ENCODE measurements around the gene RAB11FIP3.
"Not testable (repeated sequence)": the region's sequence is repeated elsewhere in the genome, so short reads cannot be mapped to it uniquely, and the experiment has no call there.

RAB11FIP3 gene, protein sequence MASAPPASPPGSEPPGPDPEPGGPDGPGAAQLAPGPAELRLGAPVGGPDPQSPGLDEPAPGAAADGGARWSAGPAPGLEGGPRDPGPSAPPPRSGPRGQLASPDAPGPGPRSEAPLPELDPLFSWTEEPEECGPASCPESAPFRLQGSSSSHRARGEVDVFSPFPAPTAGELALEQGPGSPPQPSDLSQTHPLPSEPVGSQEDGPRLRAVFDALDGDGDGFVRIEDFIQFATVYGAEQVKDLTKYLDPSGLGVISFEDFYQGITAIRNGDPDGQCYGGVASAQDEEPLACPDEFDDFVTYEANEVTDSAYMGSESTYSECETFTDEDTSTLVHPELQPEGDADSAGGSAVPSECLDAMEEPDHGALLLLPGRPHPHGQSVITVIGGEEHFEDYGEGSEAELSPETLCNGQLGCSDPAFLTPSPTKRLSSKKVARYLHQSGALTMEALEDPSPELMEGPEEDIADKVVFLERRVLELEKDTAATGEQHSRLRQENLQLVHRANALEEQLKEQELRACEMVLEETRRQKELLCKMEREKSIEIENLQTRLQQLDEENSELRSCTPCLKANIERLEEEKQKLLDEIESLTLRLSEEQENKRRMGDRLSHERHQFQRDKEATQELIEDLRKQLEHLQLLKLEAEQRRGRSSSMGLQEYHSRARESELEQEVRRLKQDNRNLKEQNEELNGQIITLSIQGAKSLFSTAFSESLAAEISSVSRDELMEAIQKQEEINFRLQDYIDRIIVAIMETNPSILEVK

DNA sequence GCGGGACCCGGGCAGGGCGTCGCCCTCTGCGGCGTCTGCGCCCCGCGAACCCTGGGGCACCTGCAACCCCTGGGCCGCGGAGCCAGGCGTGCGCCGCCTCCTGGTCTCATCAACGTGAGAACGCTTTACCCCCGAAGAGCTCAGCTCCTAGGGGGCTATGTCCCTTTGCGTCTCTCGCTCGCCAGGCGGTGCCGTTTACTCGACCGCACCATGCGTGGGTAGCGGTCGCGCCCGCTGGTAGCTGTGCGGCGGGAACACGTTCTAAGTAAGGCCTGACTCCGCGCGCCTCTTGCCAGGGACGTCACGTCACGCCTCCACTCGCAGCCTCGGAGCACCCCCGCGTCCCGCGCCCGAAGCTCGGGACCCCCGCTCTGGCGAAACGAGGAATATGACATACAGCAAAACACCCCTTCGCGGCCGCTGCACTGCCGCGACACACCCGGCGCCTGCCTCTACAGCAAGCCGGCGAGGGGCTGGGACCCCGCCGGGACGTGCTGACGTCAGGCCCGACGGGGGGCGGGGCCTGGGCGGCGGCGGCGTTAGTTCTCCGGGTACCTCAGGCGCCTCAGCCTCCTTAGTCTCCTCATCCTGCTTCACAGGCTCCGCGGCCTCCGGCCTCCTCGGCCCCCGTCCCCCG lies at the start of gene RAB11FIP3:
RAB11FIP3 (plus strand) TSS at position 568 of the 637 bp plus-strand sequence. CDS start 358 bp downstream, outside the sequence.
- Histone ChIP-seq H3K9me3 (ENCODE audit: control insufficient read depth, insufficient read depth, low read length) (no peaks in the 10 kb centered on the region), H3K4me1 (ENCODE audit: control insufficient read depth, insufficient read depth, low read length) (peaks cover 8% of the 10 kb centered on the region), H3K27me3 (ENCODE audit: control insufficient read depth, insufficient read depth, low read length) (peaks cover 33% of the 10 kb centered on the region), H3K9ac (ENCODE audit: low read depth, low read length) (peak within 1 kb of the TSS; percentile 35; the same call in 1 of the 2 replicates), H3K4me3 (ENCODE audit: low read depth, low read length) (peak within 1 kb of the TSS; percentile 85), H3K36me3 (ENCODE audit: control insufficient read depth, insufficient read depth, low read length) (0 out of 2 replicates have a peak, but pooled peaks cover 7% of the 10 kb centered on the region), H3K27ac (ENCODE audit: low read depth, low read length) (no peak within 1 kb of the TSS)

DNA sequence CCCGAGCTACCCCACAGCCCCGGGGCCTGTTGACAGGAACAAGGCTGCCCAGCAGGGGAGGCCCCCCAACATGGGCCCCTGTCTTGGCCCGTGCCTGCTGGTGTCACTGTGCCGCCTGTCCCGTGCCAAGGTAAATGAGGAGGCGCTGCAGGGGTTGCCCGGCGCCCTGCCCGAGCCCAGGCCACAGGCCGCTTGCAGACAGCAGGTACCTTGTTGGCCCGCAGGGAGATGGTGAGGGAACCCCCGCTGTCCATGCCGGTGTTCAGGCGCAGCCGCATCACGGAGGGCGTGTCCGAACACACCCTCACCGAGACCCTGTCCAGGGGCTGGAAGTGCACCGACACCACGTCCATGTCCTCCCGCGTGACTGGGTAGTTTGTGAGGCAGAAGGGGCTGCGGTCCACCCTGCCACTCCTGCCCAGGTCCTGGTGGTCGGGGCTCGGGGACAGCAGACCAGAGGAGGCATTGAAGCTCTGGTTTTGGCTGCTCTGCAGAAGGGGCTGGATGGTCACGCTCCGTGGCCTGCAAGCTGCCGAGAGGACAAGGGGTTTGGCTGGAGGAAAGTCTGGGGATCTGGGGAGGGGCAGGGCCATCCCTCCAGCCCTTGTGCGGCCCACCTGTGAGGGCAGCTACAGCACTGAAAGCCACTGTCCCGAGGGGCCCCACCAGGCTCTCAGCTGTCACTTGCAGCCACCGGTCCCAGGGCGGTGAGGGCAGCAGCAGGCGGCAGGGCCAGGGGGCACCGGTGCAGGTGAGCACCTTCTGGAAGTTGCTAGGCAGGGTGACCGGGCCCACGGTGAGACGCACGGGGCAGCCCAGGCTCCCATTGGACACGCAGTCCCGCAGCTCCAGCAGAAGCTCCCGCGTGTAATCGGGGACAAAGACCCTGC lies 49.3 kb upstream of the RAB11FIP3 start:
- no peaks in the 10 kb centered on the region for H3K27me3 ChIP-seq (ENCODE audit: control insufficient read depth, insufficient read depth, low read length)

DNA sequence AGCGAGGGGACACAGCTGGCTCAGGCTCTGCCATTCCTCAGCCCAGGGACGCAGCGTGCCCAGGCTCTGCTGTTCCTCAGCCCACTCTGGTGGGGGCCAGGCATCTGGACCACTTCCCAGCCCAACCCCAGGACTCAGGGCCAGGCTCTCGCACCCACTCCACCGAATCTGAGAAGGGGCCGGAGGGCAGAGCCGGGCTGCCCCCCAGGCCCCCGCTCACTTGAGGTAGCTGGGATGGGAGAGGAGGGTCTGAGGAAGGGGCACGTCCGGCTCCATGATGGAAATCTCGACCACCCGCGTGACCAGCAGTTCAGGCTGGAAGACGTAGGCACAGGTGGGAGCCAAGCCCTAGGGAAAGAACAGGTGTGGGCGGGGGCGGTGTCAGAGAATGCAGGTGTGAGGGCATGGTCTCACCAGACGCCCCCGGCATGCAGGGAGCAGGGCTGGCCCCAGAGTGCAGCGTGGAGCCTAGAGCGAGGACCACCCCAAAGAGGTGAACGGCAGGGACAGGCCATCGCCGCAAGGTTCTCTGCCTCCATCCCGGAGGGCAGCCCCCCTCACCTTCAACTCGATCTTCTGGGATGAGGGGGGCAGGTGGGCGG lies 48.5 kb upstream of the RAB11FIP3 start:
- Histone ChIP-seq H3K36me3 (ENCODE audit: control insufficient read depth, insufficient read depth, low read length) (peaks cover 59% of the 10 kb centered on the region), H3K4me3 (ENCODE audit: low read depth, low read length) (no peak overlapping the region), H3K9ac (ENCODE audit: low read depth, low read length) (no peak overlapping the region), H3K27me3 (ENCODE audit: control insufficient read depth, insufficient read depth, low read length) (no peaks in the 10 kb centered on the region), H3K9me3 (ENCODE audit: control insufficient read depth, insufficient read depth, low read length) (no peaks in the 10 kb centered on the region), H3K27ac (ENCODE audit: low read depth, low read length) (no peak overlapping the region), H3K4me1 (ENCODE audit: control insufficient read depth, insufficient read depth, low read length) (peaks cover 7% of the 10 kb centered on the region; the same call in 1 of the 2 replicates)

More for the DNA sequence above, 49.3 kb upstream of the RAB11FIP3 start:
- H3K9me3 ChIP-seq (ENCODE audit: control insufficient read depth, insufficient read depth, low read length): no peaks in the 10 kb centered on the region
- H3K4me3 ChIP-seq (ENCODE audit: low read depth, low read length): no peak overlapping the region
- H3K4me1 ChIP-seq (ENCODE audit: control insufficient read depth, insufficient read depth, low read length): peaks cover 7% of the 10 kb centered on the region; the same call in 1 of the 2 replicates
- peaks cover 65% of the 10 kb centered on the region for H3K36me3 ChIP-seq (ENCODE audit: control insufficient read depth, insufficient read depth, low read length)
- H3K27ac ChIP-seq (ENCODE audit: low read depth, low read length): no peak overlapping the region
- H3K9ac ChIP-seq (ENCODE audit: low read depth, low read length): no peak overlapping the region

DNA sequence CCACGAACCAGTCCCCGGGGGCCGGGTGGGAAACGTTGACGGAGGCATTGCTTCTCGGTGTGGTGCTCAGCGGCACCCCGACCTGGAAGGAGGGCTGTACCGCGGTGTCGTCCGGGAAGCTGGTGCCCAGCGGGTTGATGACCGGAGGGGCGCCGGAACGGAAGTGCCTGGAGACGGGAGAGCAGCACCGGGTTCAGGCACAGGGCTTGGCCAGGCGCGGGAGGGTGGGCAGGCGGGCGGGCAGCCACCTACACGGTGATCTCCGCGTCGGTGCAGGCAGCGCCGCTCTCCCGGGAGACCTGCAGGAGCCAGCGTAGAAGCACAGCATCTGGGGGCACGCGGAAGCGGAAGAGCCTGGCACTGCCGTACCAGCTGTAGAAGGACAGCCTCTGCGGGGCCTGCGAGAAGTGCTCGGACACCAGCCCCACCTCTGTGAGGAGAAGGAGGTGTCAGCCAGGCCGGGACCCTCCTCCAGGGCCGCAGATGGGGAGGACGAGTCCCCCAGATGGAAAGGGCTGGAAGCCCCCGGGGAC lies 48.0 kb upstream of the RAB11FIP3 start:
- H3K27ac ChIP-seq (ENCODE audit: low read depth, low read length): no peak overlapping the region
- H3K4me1 ChIP-seq (ENCODE audit: control insufficient read depth, insufficient read depth, low read length): peaks cover 7% of the 10 kb centered on the region; the same call in 1 of the 2 replicates
- no peak overlapping the region for H3K9ac ChIP-seq (ENCODE audit: low read depth, low read length)
- no peak overlapping the region for H3K4me3 ChIP-seq (ENCODE audit: low read depth, low read length)
- H3K27me3 ChIP-seq (ENCODE audit: control insufficient read depth, insufficient read depth, low read length): no peaks in the 10 kb centered on the region
- no peaks in the 10 kb centered on the region for H3K9me3 ChIP-seq (ENCODE audit: control insufficient read depth, insufficient read depth, low read length)
- H3K36me3 ChIP-seq (ENCODE audit: control insufficient read depth, insufficient read depth, low read length): peaks cover 53% of the 10 kb centered on the region

DNA sequence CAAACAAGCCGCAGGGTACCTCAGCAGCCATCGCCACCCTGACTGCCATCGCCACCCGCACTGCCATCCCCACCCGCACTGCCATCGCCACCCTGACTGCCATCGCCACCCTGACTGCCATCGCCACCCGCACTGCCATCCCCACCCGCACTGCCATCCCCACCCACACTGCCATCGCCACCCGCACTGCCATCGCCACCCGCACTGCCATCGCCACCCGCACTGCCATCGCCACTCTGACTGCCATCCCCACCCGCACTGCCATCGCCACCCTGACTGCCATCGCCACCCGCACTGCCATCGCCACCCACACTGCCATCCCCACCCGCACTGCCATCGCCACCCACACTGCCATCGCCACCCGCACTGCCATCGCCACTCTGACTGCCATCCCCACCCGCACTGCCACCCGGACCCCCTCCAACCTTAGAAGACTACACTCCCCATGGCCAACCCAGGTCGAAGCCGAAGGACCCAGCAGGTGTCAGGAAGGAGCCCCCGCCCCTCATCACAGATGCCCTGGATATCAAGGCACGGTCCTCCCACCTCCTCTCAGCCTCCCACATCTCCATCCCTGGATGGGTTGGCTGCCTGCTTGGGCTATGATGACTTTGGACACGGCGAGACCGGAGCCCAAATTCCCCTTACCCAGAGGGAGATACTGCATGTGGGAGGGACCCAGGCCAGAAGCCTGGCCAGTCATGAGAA lies 47.2 kb upstream of the RAB11FIP3 start:
- H3K4me1 ChIP-seq (ENCODE audit: control insufficient read depth, insufficient read depth, low read length); H3K9me3 ChIP-seq (ENCODE audit: control insufficient read depth, insufficient read depth, low read length); H3K4me3 ChIP-seq (ENCODE audit: low read depth, low read length); H3K27me3 ChIP-seq (ENCODE audit: control insufficient read depth, insufficient read depth, low read length); H3K9ac ChIP-seq (ENCODE audit: low read depth, low read length); H3K27ac ChIP-seq (ENCODE audit: low read depth, low read length): not testable (repeated sequence)
- H3K36me3 ChIP-seq (ENCODE audit: control insufficient read depth, insufficient read depth, low read length): peaks cover 45% of the 10 kb centered on the region

DNA sequence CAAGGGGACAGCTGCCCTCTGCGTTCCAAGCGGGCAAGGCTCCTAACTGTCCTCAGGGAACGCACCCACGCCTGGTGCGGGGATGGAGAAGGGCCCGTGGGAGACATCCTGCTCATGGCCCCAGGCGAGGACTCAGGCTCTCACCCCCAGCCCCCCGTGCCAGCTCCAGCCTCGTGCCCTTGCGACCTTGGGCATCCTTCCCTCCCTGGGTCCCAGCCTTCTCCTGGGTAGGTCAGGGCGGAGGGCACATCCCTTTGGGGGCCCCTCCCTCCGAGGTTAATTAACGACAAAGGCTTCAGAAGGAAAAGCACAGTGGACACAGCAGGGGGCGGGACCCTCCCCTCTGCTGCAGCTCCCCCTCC lies 46.6 kb upstream of the RAB11FIP3 start:
- H3K9ac ChIP-seq (ENCODE audit: low read depth, low read length): no peak overlapping the region
- H3K9me3 ChIP-seq (ENCODE audit: control insufficient read depth, insufficient read depth, low read length): no peaks in the 10 kb centered on the region
- no peak overlapping the region for H3K4me3 ChIP-seq (ENCODE audit: low read depth, low read length)
- no peaks in the 10 kb centered on the region for H3K27me3 ChIP-seq (ENCODE audit: control insufficient read depth, insufficient read depth, low read length)
- peaks cover 40% of the 10 kb centered on the region for H3K36me3 ChIP-seq (ENCODE audit: control insufficient read depth, insufficient read depth, low read length)
- no peak overlapping the region for H3K27ac ChIP-seq (ENCODE audit: low read depth, low read length)
- peaks cover 12% of the 10 kb centered on the region for H3K4me1 ChIP-seq (ENCODE audit: control insufficient read depth, insufficient read depth, low read length)

DNA sequence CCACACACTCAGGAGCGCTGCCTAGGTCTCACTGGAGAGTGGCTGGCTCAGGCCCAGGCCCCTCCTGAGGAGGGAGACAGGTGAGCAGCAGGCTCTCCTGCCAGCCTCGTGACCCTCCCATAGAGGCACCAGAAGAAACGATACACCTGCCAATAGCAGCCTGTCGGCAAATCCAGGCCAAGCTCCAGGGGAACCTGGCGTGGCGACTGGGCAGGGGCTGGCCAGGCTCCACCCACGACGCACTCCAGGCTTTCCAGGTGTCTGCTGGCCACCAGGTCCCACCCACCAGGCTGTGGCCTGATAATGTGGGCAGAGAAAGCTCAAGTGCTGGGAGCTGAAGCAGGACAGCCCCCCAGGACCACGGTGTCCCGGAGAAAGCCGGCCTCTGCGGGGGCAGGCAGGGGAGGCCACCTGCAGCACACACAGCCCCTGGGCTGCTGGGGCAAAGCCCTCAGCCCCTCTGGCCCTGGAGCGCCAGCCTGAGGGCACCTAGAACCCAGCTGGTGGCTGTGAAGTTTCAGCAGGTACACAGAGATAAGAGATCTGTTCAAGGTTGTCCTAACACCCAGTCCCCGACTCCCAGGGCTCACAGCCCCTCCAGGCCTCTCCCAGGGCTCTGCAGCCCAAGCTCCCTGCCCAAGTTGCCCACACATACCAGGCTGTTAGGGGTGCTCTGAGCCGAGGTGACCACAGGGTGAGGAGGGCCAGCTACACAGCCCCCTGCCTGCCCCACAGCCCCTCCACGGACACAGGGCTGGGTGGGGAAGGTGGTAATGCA lies 46.1 kb upstream of the RAB11FIP3 start:
- peaks cover 16% of the 10 kb centered on the region for H3K4me1 ChIP-seq (ENCODE audit: control insufficient read depth, insufficient read depth, low read length)
- peak overlapping the region; percentile 39 for H3K27ac ChIP-seq (ENCODE audit: low read depth, low read length)
- peaks cover 35% of the 10 kb centered on the region for H3K36me3 ChIP-seq (ENCODE audit: control insufficient read depth, insufficient read depth, low read length)
- no peak overlapping the region; the same call in 1 of the 2 replicates for H3K4me3 ChIP-seq (ENCODE audit: low read depth, low read length)
- H3K9ac ChIP-seq (ENCODE audit: low read depth, low read length): no peak overlapping the region
- no peaks in the 10 kb centered on the region for H3K27me3 ChIP-seq (ENCODE audit: control insufficient read depth, insufficient read depth, low read length)
- H3K9me3 ChIP-seq (ENCODE audit: control insufficient read depth, insufficient read depth, low read length): no peaks in the 10 kb centered on the region

DNA sequence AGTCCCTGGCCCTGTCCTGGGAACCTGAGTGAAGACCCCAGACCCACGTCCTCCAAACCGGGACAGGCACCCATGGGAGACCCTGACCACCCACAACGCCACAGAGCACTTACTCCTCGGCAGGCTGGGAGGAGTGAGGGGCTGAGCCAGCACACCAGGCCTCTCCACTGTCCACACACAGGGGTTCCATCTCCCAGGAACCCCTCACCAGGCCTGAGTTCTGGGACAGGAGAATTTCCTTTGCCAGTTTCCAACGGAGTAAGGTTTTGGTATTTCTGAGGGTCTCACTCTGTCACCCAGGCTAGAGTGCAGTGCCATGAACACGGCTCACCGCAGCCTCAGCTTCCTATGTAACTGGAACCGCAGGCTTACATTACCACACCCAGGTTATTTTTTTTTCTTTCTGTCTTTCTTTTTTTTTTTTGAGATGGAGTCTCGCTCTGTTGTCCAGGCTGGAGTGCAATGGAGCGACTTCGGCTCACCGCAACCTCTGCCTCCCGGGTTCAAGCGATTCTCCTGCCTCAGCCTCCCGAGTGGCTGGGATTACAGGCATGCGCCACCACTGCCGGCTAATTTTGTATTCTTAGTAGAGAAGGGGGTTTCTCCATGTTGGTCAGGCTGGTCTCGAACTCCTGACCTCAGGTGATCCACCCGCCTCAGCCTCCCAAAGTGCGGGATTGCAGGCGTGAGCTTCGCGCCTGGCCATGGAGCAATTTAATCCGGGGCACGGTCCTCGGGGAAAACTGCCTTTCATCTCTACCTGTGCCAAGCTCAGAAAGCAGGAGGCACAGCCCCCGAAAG lies 45.3 kb upstream of the RAB11FIP3 start:
- Histone ChIP-seq H3K4me1 (ENCODE audit: control insufficient read depth, insufficient read depth, low read length) (peaks cover 16% of the 10 kb centered on the region), H3K27me3 (ENCODE audit: control insufficient read depth, insufficient read depth, low read length) (no peaks in the 10 kb centered on the region), H3K27ac (ENCODE audit: low read depth, low read length) (peak overlapping the region; percentile 39), H3K9me3 (ENCODE audit: control insufficient read depth, insufficient read depth, low read length) (no peaks in the 10 kb centered on the region), H3K4me3 (ENCODE audit: low read depth, low read length) (peak overlapping the region; percentile 84; the same call in 1 of the 2 replicates), H3K36me3 (ENCODE audit: control insufficient read depth, insufficient read depth, low read length) (peaks cover 27% of the 10 kb centered on the region), H3K9ac (ENCODE audit: low read depth, low read length) (no peak overlapping the region)

DNA sequence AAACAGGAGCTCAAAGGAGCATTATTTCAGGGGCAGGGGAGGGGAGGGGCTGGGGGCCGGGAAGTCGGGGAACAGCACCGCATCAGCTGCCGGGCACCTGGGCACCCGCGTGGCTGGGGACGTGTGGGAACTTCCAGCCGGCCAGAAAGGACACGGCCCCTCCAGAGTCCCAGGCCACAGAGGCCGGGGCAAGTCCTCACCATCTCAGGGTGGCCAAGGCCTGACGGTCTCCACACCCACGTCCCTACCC lies 44.8 kb upstream of the RAB11FIP3 start:
- Histone ChIP-seq H3K27me3 (ENCODE audit: control insufficient read depth, insufficient read depth, low read length) (no peaks in the 10 kb centered on the region), H3K36me3 (ENCODE audit: control insufficient read depth, insufficient read depth, low read length) (peaks cover 25% of the 10 kb centered on the region), H3K9me3 (ENCODE audit: control insufficient read depth, insufficient read depth, low read length) (no peaks in the 10 kb centered on the region), H3K4me1 (ENCODE audit: control insufficient read depth, insufficient read depth, low read length) (peaks cover 16% of the 10 kb centered on the region), H3K9ac (ENCODE audit: low read depth, low read length) (peak overlapping the region; percentile 51; the same call in 1 of the 2 replicates), H3K4me3 (ENCODE audit: low read depth, low read length) (peak overlapping the region; percentile 84), H3K27ac (ENCODE audit: low read depth, low read length) (peak overlapping the region; percentile 72)
